IPS DF 6.9 (cell line): Measurements from ENCODE around the gene FBXW10.
"Not testable (repeated sequence)": the region's sequence is repeated elsewhere in the genome, so short reads cannot be mapped to it uniquely, and the experiment has no call there.

Experiments used
- DNase-seq: peaks from one replicate; pipeline ENCODE4 v3.0.0-alpha.2; 2013; ENCODE audit warnings: low read depth, low spot score
- H3K27ac ChIP-seq: one replicate; pipeline ENCODE4 v1.5.1; 2013; ENCODE audit warnings: low read length, control low read depth
- H3K27me3 ChIP-seq: 2 replicates; pipeline ENCODE4 v1.6.1; 2013; ENCODE audit warnings: mild to moderate bottlenecking, low read length; ENCODE audit not compliant: control insufficient read depth, insufficient read depth
- H3K36me3 ChIP-seq: 2 replicates; pipeline ENCODE4 v1.6.1; 2013; ENCODE audit warnings: low read length; ENCODE audit not compliant: control insufficient read depth, insufficient read depth
- H3K4me1 ChIP-seq: 2 replicates; pipeline ENCODE4 v1.6.1; 2013; ENCODE audit warnings: low read length; ENCODE audit not compliant: control insufficient read depth, insufficient read depth
- H3K4me3 ChIP-seq: 2 replicates; pipeline ENCODE4 v1.5.1; 2013; ENCODE audit warnings: mild to moderate bottlenecking, low read length
- H3K9me3 ChIP-seq: 2 replicates; pipeline ENCODE4 v1.6.1; 2013; ENCODE audit warnings: low read length, inconsistent platforms; ENCODE audit not compliant: control insufficient read depth, insufficient read depth
- WGBS: extraction: QIAGEN DNeasy Blood & Tissue Kit; methylation state at CpG from one replicate; pipeline ENCODE4 v1.1.7; 2013; ENCODE audit warnings: mixed read lengths, missing lambda C conversion rate; ENCODE audit not compliant: insufficient read length, insufficient coverage; 5-methylcytosine and 5-hydroxymethylcytosine counted together

FBXW10 gene

GRCh38 chr17:18753829-18754409 is 10.1 kb downstream of the FBXW10 start:
- not testable (repeated sequence) for H3K4me3 ChIP-seq, H3K27ac ChIP-seq, H3K27me3 ChIP-seq, H3K4me1 ChIP-seq, H3K36me3 ChIP-seq, H3K9me3 ChIP-seq, DNase-seq
- WGBS, result no CpG with 5 or more reads among the region's 6 CpGs

GRCh38 chr17:18755969-18756368 is 12.1 kb downstream of the FBXW10 start:
- H3K27me3 ChIP-seq, DNase-seq, H3K4me1 ChIP-seq, H3K9me3 ChIP-seq, H3K36me3 ChIP-seq, H3K4me3 ChIP-seq, H3K27ac ChIP-seq: not testable (repeated sequence)
- WGBS, result no CpG with 5 or more reads among the region's 4 CpGs

- WGBS, result no CpG with 5 or more reads among the region's 8 CpGs
- not testable (repeated sequence) for DNase-seq, H3K4me3 ChIP-seq, H3K27ac ChIP-seq, H3K4me1 ChIP-seq, H3K9me3 ChIP-seq, H3K27me3 ChIP-seq, H3K36me3 ChIP-seq
These were observed 13.7 kb downstream of the FBXW10 start for GRCh38 chr17:18757368-18758044.

- not testable (repeated sequence) for H3K27ac ChIP-seq, DNase-seq, H3K9me3 ChIP-seq, H3K4me1 ChIP-seq, H3K27me3 ChIP-seq, H3K4me3 ChIP-seq, H3K36me3 ChIP-seq
- no CpG with 5 or more reads among the region's 6 CpGs for WGBS
These were observed 14.5 kb downstream of the FBXW10 start for GRCh38 chr17:18758344-18758743.

- H3K4me3 ChIP-seq, H3K36me3 ChIP-seq, H3K27ac ChIP-seq, H3K27me3 ChIP-seq, H3K4me1 ChIP-seq, H3K9me3 ChIP-seq, DNase-seq: not testable (repeated sequence)
- no CpG with 5 or more reads among the region's 6 CpGs for WGBS
These were observed 16.4 kb downstream of the FBXW10 start for GRCh38 chr17:18760221-18760620.

GRCh38 chr17:18770572-18770971 is 26.7 kb downstream of the FBXW10 start:
- H3K9me3 ChIP-seq, H3K27ac ChIP-seq, H3K4me1 ChIP-seq, H3K4me3 ChIP-seq, H3K36me3 ChIP-seq, DNase-seq, H3K27me3 ChIP-seq: not testable (repeated sequence)
- WGBS, result no CpG with 5 or more reads among the region's 4 CpGs

GRCh38 chr17:18771066-18771465 is 27.2 kb downstream of the FBXW10 start:
- H3K4me3 ChIP-seq, DNase-seq, H3K27me3 ChIP-seq, H3K36me3 ChIP-seq, H3K27ac ChIP-seq, H3K9me3 ChIP-seq, H3K4me1 ChIP-seq: not testable (repeated sequence)
- WGBS, result no CpG with 5 or more reads among the region's 4 CpGs

GRCh38 chr17:18772471-18772870 is 28.6 kb downstream of the FBXW10 start:
- no peaks in the 10 kb centered on the region for H3K9me3 ChIP-seq
- no peaks in the 10 kb centered on the region for H3K36me3 ChIP-seq
- DNase-seq, result no peak
- 0 out of 2 replicates have a peak, but pooled peaks cover 2% of the 10 kb centered on the region for H3K4me1 ChIP-seq
- H3K27me3 ChIP-seq, result no peaks in the 10 kb centered on the region
- no peak overlapping the region for H3K4me3 ChIP-seq
- WGBS, result no CpG with 5 or more reads among the region's 7 CpGs
- no peak overlapping the region for H3K27ac ChIP-seq

GRCh38 chr17:18780991-18781718 is 37.3 kb downstream of the FBXW10 start, which contains the start of gene TVP23B:
TSS of gene TVP23B (plus strand) at chr17:18781183. CDS start at chr17:18781294, 111 bp downstream.
- not testable (repeated sequence) for H3K36me3 ChIP-seq, H3K27me3 ChIP-seq, H3K4me1 ChIP-seq, H3K9me3 ChIP-seq, H3K27ac ChIP-seq
- peak; percentile 72 for DNase-seq
- H3K4me3 ChIP-seq, result peak within 1 kb of the TSS; percentile 25; the same call in 1 of the 2 replicates
- no CpG with 5 or more reads among the region's 56 CpGs for WGBS

- H3K4me3 ChIP-seq, DNase-seq, H3K36me3 ChIP-seq, H3K9me3 ChIP-seq, H3K4me1 ChIP-seq, H3K27me3 ChIP-seq, H3K27ac ChIP-seq: not testable (repeated sequence)
- WGBS, result no CpG with 5 or more reads among the region's 5 CpGs
These were observed 38.0 kb downstream of the FBXW10 start for GRCh38 chr17:18781805-18782204.
